Ascending aorta (tissue), 2 donors: Measurements from ENCODE around the gene PADI3. TPM values are rescaled to one million over a fixed set of nuclear protein-coding genes. Genes with fewer than 3 reads are reported as not detected.

ENCODE experiments used
- DNase-seq, 2 donors: peaks; one replicate each; pipeline ENCODE4 v3.0.0-alpha.2; 2019; ENCODE audit warnings: low spot score in 2 of 2
- H3K27ac ChIP-seq, 2 donors: fragments of 200-600 bp; sonication (generic); one replicate each; pipeline ENCODE4 v1.5.1; 2016 to 2017; ENCODE audit warnings: mild to moderate bottlenecking in 1 of 2
- H3K27me3 ChIP-seq: fragments of 200-600 bp; sonication (generic); one replicate; pipeline ENCODE4 v1.5.1; 2017
- H3K36me3 ChIP-seq, 2 donors: fragments of 200-600 bp; sonication (generic); one replicate each; pipeline ENCODE4 v1.5.1; 2016
- H3K4me1 ChIP-seq, 2 donors: fragments of 200-600 bp; sonication (generic); one replicate each; pipeline ENCODE4 v1.5.1; 2016 to 2017; ENCODE audit warnings: mild to moderate bottlenecking in 1 of 2
- H3K4me3 ChIP-seq, 2 donors: fragments of 200-600 bp; sonication (generic); one replicate each; pipeline ENCODE4 v1.5.1; 2016 to 2017; ENCODE audit warnings: mild to moderate bottlenecking in 1 of 2
- H3K9me3 ChIP-seq, 2 donors: fragments of 200-600 bp; sonication (generic); one replicate each; pipeline ENCODE4 v1.5.1; 2016
- intact Hi-C: fragments of 100-400 bp; cut with DNase I; formaldehyde crosslinking; loops from one replicate; pipeline ENCODE4 v1.15.1; 2023
- total RNA-seq: library from RNA; depleted of rRNA; stranded (reverse); fragments of >200 nt; gene quantifications from one replicate; pipeline ENCODE4 v1.1.0, GENCODE V29; 2016
- TF ChIP-seq, protein P1 (sequence below), 3 experiments: fragments of 200-600 bp in 2 of 3; fragments of 450-650 bp in 1 of 3; sonication (generic) in 2 of 3; IDR thresholded peaks; one replicate each; pipeline ENCODE4 v1.5.1; 2016 to 2019; ENCODE audit warnings: antibody characterized with exemption in 3 of 3, mild to moderate bottlenecking in 1 of 3, moderate library complexity in 1 of 3

Gene PADI3
- total RNA-seq, 1 donor from 2014 or later, result not detected

DNA sequence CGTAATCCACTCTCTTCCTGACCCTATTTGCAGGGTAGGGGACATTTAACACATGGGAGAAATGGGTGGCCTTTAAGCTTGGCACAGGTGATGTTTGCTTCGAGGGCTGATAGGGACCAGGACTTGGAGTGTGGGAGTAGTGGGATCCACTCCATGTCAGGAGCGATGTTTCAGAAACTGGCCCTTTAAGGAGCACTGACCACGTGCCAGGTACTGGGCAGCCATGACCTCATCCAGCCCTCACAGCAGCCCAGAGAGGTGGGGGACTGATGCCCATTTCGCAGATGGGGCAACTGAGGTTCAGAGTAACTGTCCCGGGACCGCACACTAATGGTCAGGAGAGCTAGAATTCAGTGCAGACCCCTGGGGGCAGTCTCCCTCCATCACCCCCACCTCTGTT, 11.4 kb downstream of the PADI3 start:
- DNase-seq, result no peak
- Histone ChIP-seq H3K4me1 (no peaks in the 10 kb centered on the region), H3K9me3 (peaks cover 0 to 11% of the 10 kb centered on the region in 2 donors), H3K4me3 (no peak overlapping the region), H3K27me3 (no peaks in the 10 kb centered on the region), H3K27ac (no peak overlapping the region), H3K36me3 (no peaks in the 10 kb centered on the region)
- TF ChIP-seq, protein P1, sequence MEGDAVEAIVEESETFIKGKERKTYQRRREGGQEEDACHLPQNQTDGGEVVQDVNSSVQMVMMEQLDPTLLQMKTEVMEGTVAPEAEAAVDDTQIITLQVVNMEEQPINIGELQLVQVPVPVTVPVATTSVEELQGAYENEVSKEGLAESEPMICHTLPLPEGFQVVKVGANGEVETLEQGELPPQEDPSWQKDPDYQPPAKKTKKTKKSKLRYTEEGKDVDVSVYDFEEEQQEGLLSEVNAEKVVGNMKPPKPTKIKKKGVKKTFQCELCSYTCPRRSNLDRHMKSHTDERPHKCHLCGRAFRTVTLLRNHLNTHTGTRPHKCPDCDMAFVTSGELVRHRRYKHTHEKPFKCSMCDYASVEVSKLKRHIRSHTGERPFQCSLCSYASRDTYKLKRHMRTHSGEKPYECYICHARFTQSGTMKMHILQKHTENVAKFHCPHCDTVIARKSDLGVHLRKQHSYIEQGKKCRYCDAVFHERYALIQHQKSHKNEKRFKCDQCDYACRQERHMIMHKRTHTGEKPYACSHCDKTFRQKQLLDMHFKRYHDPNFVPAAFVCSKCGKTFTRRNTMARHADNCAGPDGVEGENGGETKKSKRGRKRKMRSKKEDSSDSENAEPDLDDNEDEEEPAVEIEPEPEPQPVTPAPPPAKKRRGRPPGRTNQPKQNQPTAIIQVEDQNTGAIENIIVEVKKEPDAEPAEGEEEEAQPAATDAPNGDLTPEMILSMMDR (IDR thresholded peaks at IDR 0.05), result no peak
- intact Hi-C loops, result no loop called here

DNA sequence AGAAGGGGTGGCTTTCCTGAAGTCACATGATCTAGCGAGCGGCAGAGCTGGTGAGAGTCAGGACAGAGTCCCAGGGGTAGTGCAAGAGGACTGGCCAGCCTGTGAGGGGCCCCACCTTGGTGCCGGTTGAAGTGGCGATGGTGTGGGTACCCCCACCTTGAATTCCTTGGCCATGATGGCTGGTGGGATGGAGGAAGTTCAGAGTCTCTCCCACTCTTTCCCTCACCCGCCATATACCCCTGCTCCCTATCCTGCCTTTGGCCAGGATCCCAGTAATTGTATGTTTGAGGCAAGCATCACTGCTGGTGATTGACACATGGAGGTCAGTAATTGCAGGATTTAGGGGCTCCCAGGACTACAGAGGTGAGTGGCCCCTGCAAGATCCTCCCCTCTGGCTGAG, 11.8 kb downstream of the PADI3 start:
- Histone ChIP-seq H3K27ac (no peak overlapping the region), H3K4me3 (no peak overlapping the region), H3K4me1 (no peaks in the 10 kb centered on the region), H3K36me3 (no peaks in the 10 kb centered on the region), H3K9me3 (peaks cover 0 to 11% of the 10 kb centered on the region in 2 donors), H3K27me3 (no peaks in the 10 kb centered on the region)
- intact Hi-C loops, result no loop called here
- no peak for DNase-seq
- TF ChIP-seq, protein P1 (IDR thresholded peaks at IDR 0.05), result no peak

DNA sequence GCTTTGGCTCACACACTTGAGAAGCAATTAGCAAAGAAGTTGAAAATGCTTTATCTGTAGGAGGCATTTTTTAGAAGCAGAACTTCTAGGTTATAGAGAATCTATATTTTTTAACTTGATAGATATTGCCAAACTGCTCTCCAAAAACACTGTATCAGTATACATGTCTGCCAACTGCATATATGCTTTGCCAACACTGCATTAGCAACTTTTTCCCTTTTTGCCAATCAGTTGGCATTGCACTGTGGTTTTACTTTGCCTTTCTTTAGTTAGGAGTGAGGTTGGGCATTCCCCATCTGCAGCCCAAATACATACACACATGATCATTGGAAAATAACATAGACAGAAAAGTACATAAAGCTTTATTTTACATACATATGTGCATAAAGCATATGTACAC, 15.0 kb downstream of the PADI3 start:
- Histone ChIP-seq H3K9me3 (peaks cover 0 to 11% of the 10 kb centered on the region in 2 donors), H3K36me3 (no peaks in the 10 kb centered on the region), H3K4me3 (no peak overlapping the region), H3K27ac (no peak overlapping the region), H3K27me3 (no peaks in the 10 kb centered on the region), H3K4me1 (no peaks in the 10 kb centered on the region)
- DNase-seq, result no peak
- TF ChIP-seq, protein P1 (IDR thresholded peaks at IDR 0.05), result no peak
- intact Hi-C loops, result no loop called here

DNA sequence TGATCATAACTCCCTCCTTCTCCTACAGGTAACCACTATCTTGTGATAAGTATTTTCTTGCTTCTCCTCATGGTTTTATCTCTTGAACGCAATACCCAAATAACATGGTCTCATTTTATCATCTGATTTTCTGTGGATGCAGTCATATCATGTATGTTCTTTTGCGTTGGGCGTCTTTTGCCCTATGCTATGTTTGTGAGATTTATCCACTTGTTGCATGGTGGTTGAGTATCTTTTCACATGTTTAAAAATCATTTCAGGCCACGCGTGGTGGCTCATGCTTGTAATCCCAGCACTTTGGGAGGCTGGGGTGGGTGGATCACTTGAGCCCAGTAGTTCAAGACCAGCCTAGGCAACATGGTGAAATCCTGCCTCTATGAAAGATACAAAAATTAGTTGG, 15.6 kb downstream of the PADI3 start:
- Histone ChIP-seq H3K4me3 (no peak overlapping the region), H3K27ac (no peak overlapping the region), H3K4me1 (no peaks in the 10 kb centered on the region), H3K36me3 (no peaks in the 10 kb centered on the region), H3K9me3 (peaks cover 0 to 11% of the 10 kb centered on the region in 2 donors), H3K27me3 (no peaks in the 10 kb centered on the region)
- intact Hi-C loops, result no loop called here
- TF ChIP-seq, protein P1 (IDR thresholded peaks at IDR 0.05), result no peak
- DNase-seq, result no peak

DNA sequence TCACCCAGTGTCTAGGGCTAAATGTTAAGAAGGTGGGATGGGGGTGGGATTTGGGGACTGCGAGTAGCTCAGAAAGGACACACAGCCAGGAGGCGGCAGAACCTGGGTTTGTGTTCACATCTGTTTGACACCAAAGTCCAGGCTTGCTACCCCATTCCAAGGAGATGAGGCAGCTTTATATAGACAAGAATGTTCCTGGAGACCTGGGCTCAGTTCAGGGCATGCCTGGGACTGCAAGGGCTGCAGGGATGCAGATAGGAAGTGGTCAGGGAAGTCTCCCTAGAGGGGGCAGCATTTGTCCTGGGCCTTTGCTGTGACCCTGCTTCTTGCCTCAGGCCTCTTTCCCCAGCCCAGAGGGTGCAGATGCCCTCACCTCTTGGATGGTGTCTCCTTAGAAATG, 16.3 kb downstream of the PADI3 start:
- Histone ChIP-seq H3K27ac (no peak overlapping the region), H3K9me3 (peaks cover 0 to 11% of the 10 kb centered on the region in 2 donors), H3K4me1 (no peaks in the 10 kb centered on the region), H3K36me3 (no peaks in the 10 kb centered on the region), H3K4me3 (no peak overlapping the region), H3K27me3 (no peaks in the 10 kb centered on the region)
- intact Hi-C loops, result no loop called here
- TF ChIP-seq, protein P1 (IDR thresholded peaks at IDR 0.05), result no peak
- no peak for DNase-seq

DNA sequence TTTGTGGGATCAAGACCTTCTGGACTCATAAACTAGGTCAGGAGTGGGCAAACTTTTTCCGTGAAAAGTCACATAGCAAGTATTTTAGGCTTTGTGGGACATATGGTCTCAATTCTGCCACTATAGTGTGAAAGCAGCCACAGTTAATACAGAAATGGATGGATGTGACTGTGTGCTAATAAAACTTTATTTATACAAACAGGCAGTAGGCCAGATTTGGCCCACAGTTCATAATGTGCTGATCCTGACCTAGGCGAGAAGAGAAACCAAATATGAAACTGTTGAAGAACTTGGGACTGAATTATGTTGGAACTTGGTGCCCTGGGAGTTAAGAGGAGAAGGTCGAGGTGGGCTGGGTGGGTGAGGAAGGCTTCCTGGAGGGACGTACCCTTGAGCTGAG, 17.1 kb downstream of the PADI3 start:
- H3K36me3 ChIP-seq, result no peaks in the 10 kb centered on the region
- H3K27ac ChIP-seq, result no peak overlapping the region
- no peak for DNase-seq
- H3K9me3 ChIP-seq, result peaks cover 0 to 11% of the 10 kb centered on the region in 2 donors
- no peak overlapping the region for H3K4me3 ChIP-seq
- no peaks in the 10 kb centered on the region for H3K27me3 ChIP-seq
- no peaks in the 10 kb centered on the region for H3K4me1 ChIP-seq
- intact Hi-C loops, result no loop called here
- TF ChIP-seq, protein P1 (IDR thresholded peaks at IDR 0.05), result no peak
